ENCODE results near the gene SPIN4. TPM values are rescaled to one million over a fixed set of nuclear protein-coding genes. Genes with fewer than 3 reads are reported as not detected.

Gene SPIN4
- 3.0 to 6.2 TPM (median 5.4 TPM) in 5 replicates for total RNA-seq (2022; extraction: Qiagen RNA extraction; ENCODE audit: low read depth)

GRCh38 chrX:63350941-63351616 lies at the start of gene SPIN4:
TSS of gene SPIN4 (minus strand) at chrX:63351332. CDS start at chrX:63350819, 513 bp downstream.

Data from A549 treated with GW870086 at 1 μM for 4 hours (cell line).